HEK293 (cell line): Measurements from ENCODE around the gene DHPS.
A peak's percentile ranks its signal among the peaks of the same experiment; 100 is the strongest.

Source experiments
- GLIS1 ChIP-seq: fragments of 450-650 bp; formaldehyde crosslinking; IDR thresholded peaks from 2 replicates; pipeline ENCODE4 v1.5.1; 2016; ENCODE audit warnings: missing biosample characterization, missing genetic modification characterization
- HIC1 ChIP-seq: fragments of 450-650 bp; formaldehyde crosslinking; IDR thresholded peaks from 2 replicates; pipeline ENCODE4 v1.5.1; 2016; ENCODE audit warnings: missing biosample characterization, missing genetic modification characterization
- KLF17 ChIP-seq: fragments of 450-650 bp; formaldehyde crosslinking; IDR thresholded peaks from 2 replicates; pipeline ENCODE4 v1.5.1; 2016; ENCODE audit warnings: missing biosample characterization, missing genetic modification characterization
- KLF8 ChIP-seq: fragments of 450-650 bp; formaldehyde crosslinking; IDR thresholded peaks from 2 replicates; pipeline ENCODE4 v1.5.1; 2016; ENCODE audit warnings: missing biosample characterization, missing genetic modification characterization
- OVOL3 ChIP-seq: fragments of 450-650 bp; formaldehyde crosslinking; IDR thresholded peaks from 2 replicates; pipeline ENCODE4 v1.5.1; 2016; ENCODE audit warnings: missing biosample characterization, missing genetic modification characterization
- PATZ1 ChIP-seq: fragments of 450-650 bp; formaldehyde crosslinking; IDR thresholded peaks from 2 replicates; pipeline ENCODE4 v1.5.1; 2016; ENCODE audit warnings: missing biosample characterization, missing genetic modification characterization
- PRDM1 ChIP-seq: fragments of 450-650 bp; formaldehyde crosslinking; IDR thresholded peaks from 2 replicates; pipeline ENCODE4; 2016; ENCODE audit warnings: missing biosample characterization, missing genetic modification characterization
- PRDM6 ChIP-seq: fragments of 450-650 bp; formaldehyde crosslinking; IDR thresholded peaks from 2 replicates; pipeline ENCODE4 v1.5.1; 2017; ENCODE audit warnings: missing biosample characterization, missing genetic modification characterization
- SCRT1 ChIP-seq: fragments of 450-650 bp; formaldehyde crosslinking; IDR thresholded peaks from 2 replicates; pipeline ENCODE4 v1.5.1; 2016; ENCODE audit warnings: missing biosample characterization, missing genetic modification characterization, borderline replicate concordance
- SP3 ChIP-seq: fragments of 450-650 bp; formaldehyde crosslinking; IDR thresholded peaks from 2 replicates; pipeline ENCODE4 v1.5.1; 2016; ENCODE audit warnings: missing biosample characterization, missing genetic modification characterization
- SP7 ChIP-seq: fragments of 450-650 bp; formaldehyde crosslinking; IDR thresholded peaks from 2 replicates; pipeline ENCODE4 v1.5.1; 2016; ENCODE audit warnings: missing biosample characterization, missing genetic modification characterization
- YY1 ChIP-seq: fragments of 450-650 bp; formaldehyde crosslinking; IDR thresholded peaks from 2 replicates; pipeline ENCODE4 v1.5.1; 2018; ENCODE audit warnings: missing biosample characterization, missing genetic modification characterization
- ZBTB11 ChIP-seq: fragments of 450-650 bp; formaldehyde crosslinking; conservative IDR thresholded peaks from 2 replicates; pipeline ENCODE4 v1.5.1; 2016; ENCODE audit warnings: low read depth, missing biosample characterization, missing genetic modification characterization
- ZBTB26 ChIP-seq: fragments of 450-650 bp; formaldehyde crosslinking; optimal IDR thresholded peaks from 2 replicates; pipeline ENCODE3; 2016; ENCODE audit warnings: missing biosample characterization, mild to moderate bottlenecking, missing genetic modification characterization
- ZBTB48 ChIP-seq: fragments of 450-650 bp; formaldehyde crosslinking; IDR thresholded peaks from 2 replicates; pipeline ENCODE4 v1.5.1; 2016; ENCODE audit warnings: missing biosample characterization, missing genetic modification characterization
- ZNF138 ChIP-seq: fragments of 450-650 bp; formaldehyde crosslinking; IDR thresholded peaks from 2 replicates; pipeline ENCODE4 v1.5.1; 2016; ENCODE audit warnings: missing biosample characterization, missing genetic modification characterization, borderline replicate concordance
- ZNF146 ChIP-seq: fragments of 450-650 bp; formaldehyde crosslinking; IDR thresholded peaks from 2 replicates; pipeline ENCODE4 v1.5.1; 2016; ENCODE audit warnings: missing biosample characterization, missing genetic modification characterization
- ZNF16 ChIP-seq: fragments of 450-650 bp; formaldehyde crosslinking; IDR thresholded peaks from 2 replicates; pipeline ENCODE4 v1.5.1; 2016; ENCODE audit warnings: low read depth, missing biosample characterization, missing genetic modification characterization
- ZNF341 ChIP-seq: fragments of 450-650 bp; formaldehyde crosslinking; IDR thresholded peaks from 2 replicates; pipeline ENCODE4; 2016; ENCODE audit warnings: low read depth, missing biosample characterization, missing genetic modification characterization
- ZNF366 ChIP-seq: fragments of 450-650 bp; formaldehyde crosslinking; conservative IDR thresholded peaks from 2 replicates; pipeline ENCODE4 v1.5.1; 2016; ENCODE audit warnings: missing biosample characterization, missing genetic modification characterization
- ZNF391 ChIP-seq: fragments of 450-650 bp; formaldehyde crosslinking; IDR thresholded peaks from 2 replicates; pipeline ENCODE4 v1.5.1; 2016; ENCODE audit warnings: low read depth, missing biosample characterization, missing genetic modification characterization, borderline replicate concordance
- ZNF433 ChIP-seq: fragments of 450-650 bp; formaldehyde crosslinking; IDR thresholded peaks from 2 replicates; pipeline ENCODE4 v1.5.1; 2016; ENCODE audit warnings: missing biosample characterization, missing genetic modification characterization, low read depth
- ZNF658 ChIP-seq: fragments of 450-650 bp; formaldehyde crosslinking; IDR thresholded peaks from 2 replicates; pipeline ENCODE4; 2016; ENCODE audit warnings: missing biosample characterization, missing genetic modification characterization
- ZNF704 ChIP-seq: fragments of 450-650 bp; formaldehyde crosslinking; IDR thresholded peaks from 2 replicates; pipeline ENCODE4 v1.5.1; 2016; ENCODE audit warnings: missing biosample characterization, missing genetic modification characterization
- ZSCAN30 ChIP-seq: fragments of 450-650 bp; IDR thresholded peaks from 2 replicates; pipeline ENCODE4 v1.5.1; 2018; ENCODE audit warnings: missing biosample characterization, mild to moderate bottlenecking, missing genetic modification characterization, moderate library complexity
- ZXDB ChIP-seq: fragments of 450-650 bp; formaldehyde crosslinking; IDR thresholded peaks from 2 replicates; pipeline ENCODE4 v1.5.1; 2016; ENCODE audit warnings: missing biosample characterization, missing genetic modification characterization

The DHPS gene

GRCh38 chr19:12723641-12724426 is 42.2 kb upstream of the DHPS start, which contains the start of gene TNPO2 (continued):
- TF ChIP-seq PRDM6 (no peak), ZNF16 (no peak), ZNF704 (no peak), ZSCAN30 (peak; percentile 50), KLF8 (tag by site-specific recombination) (0 out of 2 replicates have a peak, but pooled peaks have one; percentile 11), ZXDB (peak; percentile 50; the same call in 1 of the 2 replicates), PRDM1 (tag by site-specific recombination) (no peak), GLIS1 (tag by site-specific recombination) (no peak), ZBTB48 (tag by site-specific recombination) (0 out of 2 replicates have a peak, but pooled peaks have one; percentile 19), ZNF138 (tag by site-specific recombination) (no peak), ZNF658 (tag by site-specific recombination) (no peak), SCRT1 (no peak), OVOL3 (tag by site-specific recombination) (no peak), ZNF146 (no peak), SP7 (tag by site-specific recombination) (peak; percentile 20; the same call in 1 of the 2 replicates), ZNF341 (peak; percentile 87; the same call in 1 of the 2 replicates), SP3 (tag by site-specific recombination) (peak; percentile 49; the same call in 1 of the 2 replicates), ZNF433 (tag by site-specific recombination) (no peak), ZBTB26 (tag by site-specific recombination) (peak; percentile 35), KLF17 (tag by site-specific recombination) (0 out of 2 replicates have a peak, but pooled peaks have one; percentile 33), YY1 (tag by site-specific recombination) (no peak), ZBTB11 (tag by site-specific recombination) (no peak), ZNF391 (tag by site-specific recombination) (no peak), ZNF366 (tag by site-specific recombination) (no peak), PATZ1 (tag by site-specific recombination) (peak; percentile 36; the same call in 1 of the 2 replicates), HIC1 (no peak)
